Left ventricle myocardium superior (tissue), 1 donor: ENCODE data around the gene CDH3. TPM values are rescaled to one million over a fixed set of nuclear protein-coding genes. Genes with fewer than 3 reads are reported as not detected.

Experiments used
- ATAC-seq: fragments of 200-7000 bp; cut with Tn5 transposase; one replicate; pipeline ENCODE4 v1.9.1; 2020; ENCODE audit warnings: mild to moderate bottlenecking, moderate library complexity
- DNase-seq: peaks from one replicate; pipeline ENCODE4 v3.0.0-alpha.2; 2020
- intact Hi-C: fragments of 100-400 bp; cut with micrococcal nuclease; formaldehyde crosslinking; loops from one replicate; pipeline ENCODE4 v1.11.0; 2022
- total RNA-seq: library from RNA; stranded (reverse); fragmentation: NEBNext Ultra II Directional; extraction: Animal tissue kit (Norgen Biotek cat#: 25700); gene quantifications from one replicate; pipeline ENCODE4 v1.2.1, GENCODE V29; 2021
- donor health status: DM: no; HTN: yes; CAD: no; lungs with severe emphysema.

CDH3 gene
- total RNA-seq, 1 donor from 2014 or later = 0.99 TPM

DNA sequence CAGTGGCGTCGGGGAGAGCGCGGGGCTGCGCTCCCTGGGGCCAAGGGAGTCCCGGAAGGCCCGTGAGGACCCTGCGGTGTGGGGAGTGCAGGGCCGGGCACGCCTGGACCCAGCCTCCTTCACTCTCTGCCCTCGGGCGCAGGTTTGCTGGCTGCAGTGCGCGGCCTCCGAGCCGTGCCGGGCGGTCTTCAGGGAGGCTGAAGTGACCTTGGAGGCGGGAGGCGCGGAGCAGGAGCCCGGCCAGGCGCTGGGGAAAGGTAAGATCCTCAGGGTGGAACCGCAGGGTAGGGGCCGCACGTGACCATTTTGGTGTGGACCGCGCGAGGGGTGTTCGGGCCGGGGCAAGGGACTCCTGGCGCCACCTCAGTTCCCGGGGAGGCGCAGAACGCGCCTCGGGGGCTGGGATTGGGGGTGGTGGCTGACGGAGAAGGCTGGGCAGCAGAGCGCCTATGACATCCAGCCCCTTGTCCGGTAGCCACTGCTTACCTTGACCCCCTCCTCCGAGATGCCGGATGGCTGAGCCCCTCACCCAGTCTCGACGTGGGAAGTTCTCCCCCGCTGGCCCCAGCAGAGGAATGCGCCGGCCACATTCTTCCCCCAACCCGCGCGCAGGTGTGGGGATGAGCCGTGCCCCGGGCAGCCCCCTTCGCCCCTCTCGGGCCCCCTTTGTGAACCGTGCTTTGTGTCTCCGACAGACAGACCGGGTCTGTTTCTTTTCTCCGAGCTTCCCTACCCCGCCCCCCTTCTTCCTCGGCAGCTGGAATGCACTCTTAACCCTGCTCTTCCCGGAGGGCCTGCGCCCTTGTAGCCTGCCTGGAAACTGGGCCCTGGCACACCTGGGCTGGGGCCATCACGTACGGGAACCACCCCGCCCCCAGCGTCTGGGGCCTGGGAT is 631 bp downstream of the CDH3 start:
- ATAC-seq = no peak
- intact Hi-C loops = no loop called here
- DNase-seq = no peak

DNA sequence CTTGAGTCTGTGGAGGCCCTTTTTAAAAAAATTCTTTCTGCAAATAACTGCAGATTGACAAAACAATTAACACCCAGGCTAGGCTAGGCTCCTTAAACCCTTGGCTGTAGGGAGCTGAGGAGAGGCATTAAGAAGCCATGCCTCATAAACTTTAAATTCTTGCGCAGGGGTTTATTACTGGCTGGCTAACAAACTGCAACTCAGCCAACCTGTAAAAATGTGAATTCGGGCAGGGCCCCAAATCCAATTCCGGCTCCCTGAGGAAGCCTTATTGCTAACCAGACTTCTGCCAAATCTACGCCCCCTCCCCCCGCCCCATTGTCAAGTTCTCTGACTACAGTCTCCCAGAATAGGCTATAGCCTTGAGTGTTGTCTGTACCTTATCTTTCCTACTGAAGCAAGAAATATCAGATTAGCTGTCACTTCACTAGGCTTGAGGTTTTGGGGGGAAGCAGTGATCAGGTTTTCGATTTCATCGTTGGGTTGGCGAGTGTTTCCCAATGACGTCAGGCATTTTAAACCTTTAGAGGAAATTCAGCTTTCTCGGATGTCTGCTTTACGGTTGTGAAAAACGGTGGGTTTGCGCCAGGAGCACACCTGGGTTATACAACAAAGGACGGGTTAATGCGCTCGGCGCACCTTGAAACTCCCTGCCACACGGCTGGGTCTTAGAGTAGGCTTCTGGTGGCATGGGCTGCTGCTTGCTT is 2.0 kb downstream of the CDH3 start:
- no peak for ATAC-seq
- no peak for DNase-seq
- intact Hi-C loops = no loop called here

- ATAC-seq = no peak
- DNase-seq = no peak
- intact Hi-C loops = no loop called here
Observed at GRCh38 chr16:68651136-68651535, 6.0 kb downstream of the CDH3 start.

GRCh38 chr16:68652659-68653058 is 7.5 kb downstream of the CDH3 start:
- intact Hi-C loops = no loop called here
- DNase-seq (no peak), ATAC-seq (no peak)

- ATAC-seq (no peak), DNase-seq (no peak)
- intact Hi-C loops = no loop called here
Observed at GRCh38 chr16:68655806-68656205, 10.7 kb downstream of the CDH3 start.

DNA sequence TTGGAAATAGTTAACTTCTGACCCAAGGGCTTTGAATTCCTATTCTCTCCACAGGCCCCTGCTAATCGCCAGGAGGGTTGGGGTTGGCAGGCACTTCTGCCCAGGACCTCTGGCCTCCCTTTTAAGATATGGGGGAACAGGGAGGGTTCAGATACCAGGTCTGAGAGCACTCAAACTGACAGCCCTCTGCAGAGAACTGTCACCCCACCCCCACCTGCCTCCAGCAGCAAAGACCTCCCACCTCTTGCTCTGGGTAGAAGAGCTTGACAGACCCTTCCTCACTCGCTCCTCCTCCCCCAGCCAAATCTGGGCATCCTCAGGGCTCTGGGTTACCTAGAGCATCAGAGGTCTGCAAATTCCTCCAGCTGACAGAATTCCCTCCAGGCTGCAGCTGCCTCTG is 11.6 kb downstream of the CDH3 start:
- DNase-seq = no peak
- no peak for ATAC-seq
- intact Hi-C loops = no loop called here

DNA sequence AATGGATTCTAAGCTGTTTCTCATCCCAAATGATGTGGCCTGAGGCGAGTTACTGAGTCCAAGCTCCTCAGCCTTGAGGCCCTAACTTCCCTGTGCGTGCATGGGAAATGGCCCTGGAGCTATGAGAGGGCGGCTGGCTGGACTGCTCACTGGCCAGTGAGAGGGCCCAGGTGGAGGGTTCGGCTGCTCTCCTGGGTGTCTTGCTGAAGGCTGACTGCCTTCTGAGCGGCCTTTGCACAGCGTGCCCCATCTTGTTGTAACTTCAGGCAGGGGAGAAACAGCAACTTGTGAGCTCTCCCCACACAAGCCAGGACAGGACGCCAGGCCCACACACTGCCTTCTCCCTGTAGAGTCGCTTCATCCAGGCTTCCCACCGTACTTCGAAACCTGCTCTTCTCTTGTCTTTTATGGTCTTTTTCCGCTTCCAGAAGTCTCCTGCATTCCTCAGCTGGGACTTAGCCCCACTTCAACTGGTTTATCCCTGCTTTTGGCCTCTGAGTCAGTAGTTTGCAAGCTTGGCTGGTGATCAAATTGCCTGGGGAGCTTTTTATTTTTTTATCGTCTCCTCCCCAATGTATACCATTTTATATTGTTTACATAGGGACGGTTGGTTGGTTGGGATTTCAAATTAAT is 13.3 kb downstream of the CDH3 start:
- DNase-seq (no peak), ATAC-seq (no peak)
- intact Hi-C loops = no loop called here

DNA sequence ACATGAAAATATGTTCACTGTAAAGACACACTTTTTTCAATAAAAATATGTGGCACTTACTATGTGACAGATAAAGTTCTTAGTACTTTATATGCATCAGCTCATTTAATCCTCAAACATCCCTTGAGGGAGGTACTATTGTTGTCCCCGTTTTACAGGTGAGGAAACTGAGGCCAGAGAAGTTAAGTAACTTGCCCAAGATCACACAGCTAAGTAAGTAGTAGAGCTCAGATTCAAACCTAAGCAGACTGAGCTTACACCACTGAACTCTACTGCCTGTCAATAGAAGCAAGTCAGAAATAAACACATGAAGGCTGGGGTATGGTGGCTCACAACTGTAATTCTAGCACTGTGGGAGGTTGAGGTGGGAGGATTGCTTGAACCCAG is 13.9 kb downstream of the CDH3 start:
- DNase-seq = no peak
- intact Hi-C loops = no loop called here
- no peak for ATAC-seq

DNA sequence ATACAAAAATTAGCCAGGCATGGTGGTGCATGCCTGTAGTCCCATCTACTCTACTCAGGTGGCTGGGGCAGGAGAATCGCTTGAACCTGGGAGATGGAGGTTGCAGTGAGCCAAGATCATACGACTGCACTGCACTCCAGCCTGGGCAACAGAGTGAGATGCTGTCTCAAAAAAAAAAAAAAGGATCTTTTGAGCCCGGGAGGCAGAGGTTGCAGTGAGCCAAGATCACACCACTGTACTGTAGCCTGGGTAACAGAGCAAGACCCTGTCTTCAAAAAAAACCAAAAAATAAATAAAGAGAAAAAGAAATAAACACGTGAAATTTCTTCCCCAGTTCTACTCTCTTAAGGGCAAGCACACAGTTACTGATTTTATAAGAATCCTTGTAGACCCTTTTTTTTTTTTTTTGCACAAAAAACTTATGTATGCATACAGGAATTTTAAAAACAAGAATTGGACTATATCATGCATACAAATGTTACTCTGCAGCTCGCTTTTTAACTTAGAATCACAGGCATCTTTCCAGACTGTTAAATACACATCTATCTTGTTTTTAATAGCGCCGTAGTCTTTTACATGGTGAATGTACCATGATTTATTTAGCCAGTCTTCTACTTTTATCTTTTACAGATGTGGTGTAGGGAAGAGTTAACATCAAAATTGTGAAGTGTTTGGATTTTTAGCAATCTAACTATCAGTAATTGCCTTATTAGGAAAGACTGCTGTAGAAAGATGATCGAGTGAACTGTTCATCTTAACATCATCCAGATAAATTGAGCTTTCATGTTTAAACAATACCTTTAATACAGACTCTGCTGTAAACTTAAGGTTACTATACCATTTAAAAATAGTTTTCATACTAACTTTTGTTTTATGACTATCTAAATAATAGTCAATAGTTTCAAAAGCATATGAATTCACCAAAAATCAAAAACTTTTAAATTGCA is 14.6 kb downstream of the CDH3 start:
- no peak for ATAC-seq
- DNase-seq = no peak
- intact Hi-C loops = no loop called here

- intact Hi-C loops = no loop called here
- DNase-seq (no peak), ATAC-seq (no peak)
Observed at GRCh38 chr16:68660359-68660795, 15.3 kb downstream of the CDH3 start.

- DNase-seq = no peak
Observed at GRCh38 chr16:68662035-68662434, 16.9 kb downstream of the CDH3 start.

GRCh38 chr16:68664297-68664696 is 19.2 kb downstream of the CDH3 start:
- no peak for DNase-seq
- no peak for ATAC-seq
- intact Hi-C loops = no loop called here

More at GRCh38 chr16:68662035-68662434, 16.9 kb downstream of the CDH3 start:
- no peak for ATAC-seq
- intact Hi-C loops = no loop called here

GRCh38 chr16:68665501-68665900 is 20.4 kb downstream of the CDH3 start:
- intact Hi-C loops = no loop called here
- ATAC-seq (no peak), DNase-seq (no peak)

DNA sequence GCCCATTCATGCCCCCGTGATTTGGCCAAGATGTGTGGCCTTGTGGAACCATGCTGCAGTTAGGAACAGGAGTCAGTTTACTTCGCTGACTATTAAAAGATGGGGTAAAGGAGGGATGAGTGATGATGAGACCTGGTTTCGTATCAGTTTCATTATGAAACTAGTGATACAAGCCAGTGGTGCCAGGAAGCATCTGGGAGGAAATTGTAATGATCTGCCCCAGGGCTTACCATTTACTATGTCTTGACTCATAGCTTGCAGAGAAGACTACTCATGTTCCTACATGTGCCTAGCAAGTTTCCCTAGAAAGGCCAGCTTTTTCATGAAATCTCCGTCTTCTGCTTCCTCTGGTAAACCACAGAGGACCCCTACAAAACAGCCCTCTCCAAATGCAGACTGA is 23.2 kb downstream of the CDH3 start:
- intact Hi-C loops = no loop called here
- ATAC-seq (no peak), DNase-seq (no peak)

GRCh38 chr16:68676113-68676860 is 31.2 kb downstream of the CDH3 start:
- no peak for ATAC-seq

GRCh38 chr16:68681038-68681437 is 35.9 kb downstream of the CDH3 start:
- intact Hi-C loops = no loop called here
- DNase-seq (no peak), ATAC-seq (no peak)

More at GRCh38 chr16:68676113-68676860, 31.2 kb downstream of the CDH3 start:
- no peak for DNase-seq
- intact Hi-C loops = no loop called here

GRCh38 chr16:68685685-68686478 is 40.8 kb downstream of the CDH3 start:
- intact Hi-C loops = no loop called here
- DNase-seq = no peak
- ATAC-seq = no peak

GRCh38 chr16:68686905-68687304 is 41.8 kb downstream of the CDH3 start:
- DNase-seq (no peak), ATAC-seq (no peak)
- intact Hi-C loops = no loop called here
